Gastroesophageal sphincter (tissue), 3 donors: Measurements from ENCODE around the gene CCNY.

Source experiments
- CTCF ChIP-seq, 4 experiments: fragments of 200-600 bp in 2 of 4; fragments of 450-650 bp in 2 of 4; sonication (generic) in 1 of 4; IDR thresholded peaks; one replicate each; pipeline ENCODE4 v1.5.1; 2017 to 2019; ENCODE audit warnings: antibody characterized with exemption in 4 of 4, mild to moderate bottlenecking in 2 of 4, moderate library complexity in 2 of 4
- EP300 ChIP-seq: sonication (generic); formaldehyde crosslinking; IDR thresholded peaks from one replicate; pipeline ENCODE4 v1.6.1; 2017; ENCODE audit warnings: antibody characterized with exemption, mild to moderate bottlenecking
- POLR2A ChIP-seq, 2 donors: fragments of 450-650 bp; IDR thresholded peaks; one replicate each; pipeline ENCODE4 v1.6.1; 2017; ENCODE audit warnings: antibody characterized with exemption in 2 of 2, mild to moderate bottlenecking in 2 of 2, moderate library complexity in 1 of 2
- POLR2AphosphoS5 ChIP-seq: sonication (generic); formaldehyde crosslinking; IDR thresholded peaks from one replicate; pipeline ENCODE4 v1.6.1; 2017; ENCODE audit warnings: antibody characterized with exemption

- no peak for TF ChIP-seq CTCF (IDR thresholded peaks at IDR 0.05)
- no peak for TF ChIP-seq POLR2A (IDR thresholded peaks at IDR 0.05)
- no peak for TF ChIP-seq EP300
- TF ChIP-seq POLR2AphosphoS5, result no peak
These were observed 197.3 kb downstream of the CCNY start for GRCh38 chr10:35533565-35533964.
